Heart right ventricle (tissue), 16 donors: Measurements from ENCODE around the gene DCAF7. TPM values are rescaled to one million over a fixed set of nuclear protein-coding genes. Genes with fewer than 3 reads are reported as not detected.

Experiments
- ATAC-seq, 8 donors: fragments of 200-7000 bp; cut with Tn5 transposase; one replicate each; pipeline ENCODE4 v1.9.1; 2020; ENCODE audit warnings: mild to moderate bottlenecking in 8 of 8, moderate library complexity in 8 of 8, moderate number of reproducible peaks in 1 of 8
- DNase-seq, 2 donors: peaks; one replicate each; pipeline ENCODE4 v3.0.0-alpha.2; 2020
- H3K27ac ChIP-seq, 10 donors: fragments of 200-600 bp; sonication (generic) in 2 of 10; one replicate each; pipeline versions ENCODE4 v1.5.0 to v1.8.0; 2020 to 2022; ENCODE audit warnings: mild to moderate bottlenecking in 3 of 10
- H3K27me3 ChIP-seq, 7 donors: fragments of 200-600 bp; one replicate each; pipeline ENCODE4 v1.8.0; 2021 to 2022; ENCODE audit warnings: mild to moderate bottlenecking in 2 of 7
- H3K36me3 ChIP-seq, 9 donors: fragments of 200-600 bp; sonication (generic) in 1 of 9; one replicate each; pipeline versions ENCODE4 v1.5.0 to v1.8.0; 2020 to 2022; ENCODE audit warnings: mild to moderate bottlenecking in 2 of 9
- H3K4me1 ChIP-seq, 9 donors: fragments of 200-600 bp; sonication (generic) in 1 of 9; one replicate each; pipeline versions ENCODE4 v1.5.0 to v1.8.0; 2020 to 2022; ENCODE audit warnings: mild to moderate bottlenecking in 4 of 9
- H3K4me3 ChIP-seq, 10 donors: fragments of 200-600 bp; sonication (generic) in 2 of 10; one replicate each; pipeline versions ENCODE4 v1.5.0 to v1.8.0; 2020 to 2022; ENCODE audit warnings: mild to moderate bottlenecking in 7 of 10, moderate library complexity in 2 of 10
- H3K9me3 ChIP-seq, 11 donors: fragments of 200-600 bp in 10 of 11; sonication (generic) in 2 of 11; one replicate each; pipeline versions ENCODE4 v1.5.0 to v1.8.0; 2013 to 2022; ENCODE audit warnings: mild to moderate bottlenecking in 2 of 11, control low read depth in 1 of 11, moderate library complexity in 1 of 11
- WGBS, 2 donors: extraction: QIAGEN DNeasy Blood & Tissue Kit; methylation state at CpG; one replicate each; pipeline ENCODE4 v1.1.7; 2013; ENCODE audit warnings: inconsistent platforms in 1 of 2; 5-methylcytosine and 5-hydroxymethylcytosine counted together
- intact Hi-C, 10 donors: fragments of 100-400 bp; cut with DNase I; formaldehyde crosslinking; loops; one replicate each; pipeline versions ENCODE4 v1.11.1 to v1.14.2; 2022
- polyA plus RNA-seq, 2 donors: library from polyadenylated mRNA; stranded (reverse); fragments of 200-250 nt; gene quantifications; one replicate each; pipeline ENCODE4 v1.2.3, GENCODE V29; 2013
- total RNA-seq, 10 donors: library from RNA; stranded (reverse); fragmentation: NEBNext Ultra II Directional in 3 of 10; extraction: Animal tissue kit (Norgen Biotek cat#: 25700) in 3 of 10; gene quantifications; one replicate each; pipeline versions ENCODE4 v1.2.1 to v1.2.4, GENCODE V29; 2021 to 2023
- TF ChIP-seq, protein P1 (sequence below), 9 donors: fragments of 200-600 bp; sonication (generic) in 2 of 9; IDR thresholded peaks; one replicate each; pipeline versions ENCODE4 v1.5.0 to v1.8.0; 2021 to 2022; ENCODE audit warnings: antibody characterized with exemption in 9 of 9, mild to moderate bottlenecking in 5 of 9, moderate library complexity in 1 of 9
- donor health status: Arrhythmogenic right ventricular cardiomyopathy.
- donor health status: ischemic (EF 13 %, LVEDD 7.1; RV severe dilation, severe dysfunction).
- donor health status: healthy with polysubstance abuse.
- donor health status: DM: no; HTN: yes; CAD: no.
- donor health status: DM: no; HTN: no; CAD: no.
- donor health status: ischemic (EF 25% LVEDD 6.9; RV normal size, moderate dysfunction).
- donor health status: ischemic (EF 25% LVEDD 5.7; RV mildly dilated, moderate dysfunction).
- donor health status: healthy.
- donor health status: DM: yes; HTN: yes; CAD: no.
- donor health status: Ischemic cardiomyopathy.
- donor health status: ischemic (EF 35%, LVEDD 5.7; RV mildly dilated, moderate dysfunction).
- donor health status: nonischemic (EF 11% LVEDD 7.7; RV severe dilation, severe dysfunction).
- donor health status: DM: yes; HTN: yes; CAD: no.
- donor health status: PGD.
- donor health status: ischemic (EF 29% LVEDD 5.4; RV normal size, mild dysfunction).
- donor health status: nonischemic (EF 23%, LVEDD 6.1; RV moderate dilation, normal function).

DCAF7 gene
- total and polyA plus RNA-seq, 12 donors: 10.2 to 60.7 (median 41.7) TPM

DNA sequence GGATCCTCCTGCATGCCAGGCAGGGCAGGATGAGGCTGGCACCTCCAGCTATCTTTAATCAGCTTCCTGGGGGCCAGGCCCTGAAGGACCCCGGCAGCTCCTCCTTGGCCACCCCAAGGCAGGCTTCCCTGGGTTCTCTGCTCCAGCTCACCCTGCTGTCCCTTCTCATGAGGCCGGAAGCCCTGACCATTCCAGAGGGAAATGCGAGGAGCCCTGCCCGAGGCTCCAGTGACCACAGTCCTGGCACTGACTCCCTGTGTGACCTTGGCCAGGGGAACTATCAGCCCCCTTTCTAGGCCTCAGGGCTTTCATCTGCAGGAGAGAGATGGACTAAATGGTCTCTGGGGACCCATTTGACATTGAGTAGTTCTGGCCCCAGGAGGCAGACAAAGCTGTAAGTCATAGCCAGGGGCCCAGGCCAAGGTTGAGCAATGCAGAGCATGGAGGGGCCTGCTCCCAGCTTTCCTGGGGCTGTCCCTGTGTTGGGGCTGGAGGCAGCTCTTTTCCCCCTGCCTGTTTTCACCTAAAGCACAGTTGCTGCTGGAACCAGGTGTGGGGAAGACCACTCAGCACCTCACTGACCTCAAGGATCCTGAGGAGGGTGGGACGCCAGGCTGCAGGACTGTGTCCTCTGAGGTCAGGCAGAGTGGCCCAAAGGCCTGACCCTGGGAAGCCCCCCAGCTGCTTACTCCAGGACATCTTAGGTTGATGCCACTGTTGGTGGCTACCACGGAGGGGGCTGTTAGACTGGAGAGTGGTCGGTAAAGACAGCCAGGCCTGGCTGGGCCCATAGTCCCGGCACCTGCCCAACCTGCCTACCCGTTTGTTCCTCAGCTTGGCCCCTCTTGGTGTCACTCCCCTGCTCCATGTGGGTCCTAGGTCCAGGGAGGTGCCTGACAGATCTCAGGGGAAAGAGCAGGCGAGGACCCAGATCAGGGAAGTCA, 19.0 kb upstream of the DCAF7 start:
- WGBS, 2 donors: 88% methylated on average over 10 of the region's 10 CpGs

DNA sequence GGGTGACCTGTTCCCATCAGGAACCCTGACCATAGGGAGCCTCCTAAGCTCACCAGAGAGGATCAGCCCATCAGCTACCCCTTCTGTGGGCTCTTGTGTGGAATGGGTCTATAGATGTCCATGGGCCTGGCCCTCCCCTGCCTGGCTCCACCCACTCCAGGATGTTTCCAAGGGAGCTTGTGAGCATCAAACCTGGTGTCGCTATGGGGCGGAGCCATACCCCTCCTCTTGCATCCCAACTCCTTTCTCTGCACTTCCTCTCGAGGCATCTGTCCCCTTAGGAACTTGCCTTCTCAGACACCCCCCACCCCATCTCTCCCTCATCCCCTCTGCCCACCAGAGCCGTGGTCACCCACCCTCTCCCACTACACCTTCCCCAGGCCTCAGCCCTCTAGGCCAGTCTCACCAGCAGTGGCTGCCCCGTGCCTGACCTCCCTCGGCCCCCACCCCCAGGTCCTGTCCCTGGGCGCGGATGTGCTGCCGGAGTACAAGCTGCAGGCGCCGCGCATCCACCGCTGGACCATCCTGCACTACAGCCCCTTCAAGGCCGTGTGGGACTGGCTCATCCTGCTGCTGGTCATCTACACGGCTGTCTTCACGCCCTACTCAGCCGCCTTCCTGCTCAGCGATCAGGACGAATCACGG, 16.7 kb upstream of the DCAF7 start:
- Histone ChIP-seq H3K4me1 (peaks cover 0 to 9% (median 8%) of the 10 kb centered on the region in 9 donors), H3K27me3 (peaks cover 0 to 27% (median 24%) of the 10 kb centered on the region in 7 donors), H3K27ac (no peak overlapping the region), H3K9me3 (no peaks in the 10 kb centered on the region), H3K4me3 (no peak overlapping the region), H3K36me3 (no peaks in the 10 kb centered on the region)
- ATAC-seq (no peak), DNase-seq (no peak)
- 81% methylated on average over 20 of the region's 20 CpGs for WGBS, 2 donors
- TF ChIP-seq, protein P1, sequence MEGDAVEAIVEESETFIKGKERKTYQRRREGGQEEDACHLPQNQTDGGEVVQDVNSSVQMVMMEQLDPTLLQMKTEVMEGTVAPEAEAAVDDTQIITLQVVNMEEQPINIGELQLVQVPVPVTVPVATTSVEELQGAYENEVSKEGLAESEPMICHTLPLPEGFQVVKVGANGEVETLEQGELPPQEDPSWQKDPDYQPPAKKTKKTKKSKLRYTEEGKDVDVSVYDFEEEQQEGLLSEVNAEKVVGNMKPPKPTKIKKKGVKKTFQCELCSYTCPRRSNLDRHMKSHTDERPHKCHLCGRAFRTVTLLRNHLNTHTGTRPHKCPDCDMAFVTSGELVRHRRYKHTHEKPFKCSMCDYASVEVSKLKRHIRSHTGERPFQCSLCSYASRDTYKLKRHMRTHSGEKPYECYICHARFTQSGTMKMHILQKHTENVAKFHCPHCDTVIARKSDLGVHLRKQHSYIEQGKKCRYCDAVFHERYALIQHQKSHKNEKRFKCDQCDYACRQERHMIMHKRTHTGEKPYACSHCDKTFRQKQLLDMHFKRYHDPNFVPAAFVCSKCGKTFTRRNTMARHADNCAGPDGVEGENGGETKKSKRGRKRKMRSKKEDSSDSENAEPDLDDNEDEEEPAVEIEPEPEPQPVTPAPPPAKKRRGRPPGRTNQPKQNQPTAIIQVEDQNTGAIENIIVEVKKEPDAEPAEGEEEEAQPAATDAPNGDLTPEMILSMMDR (IDR thresholded peaks at IDR 0.05): no peak
- intact Hi-C loops: no loop called here

More for the DNA sequence above, 19.0 kb upstream of the DCAF7 start:
- Histone ChIP-seq H3K36me3 (no peaks in the 10 kb centered on the region), H3K27me3 (peaks cover 0 to 7% (median 2%) of the 10 kb centered on the region in 7 donors), H3K9me3 (no peaks in the 10 kb centered on the region), H3K4me3 (no peak overlapping the region), H3K27ac (no peak overlapping the region), H3K4me1 (no peaks in the 10 kb centered on the region)
- ATAC-seq (no peak), DNase-seq (no peak)
- intact Hi-C loops: no loop called here
- TF ChIP-seq, protein P1 (IDR thresholded peaks at IDR 0.05): no peak

DNA sequence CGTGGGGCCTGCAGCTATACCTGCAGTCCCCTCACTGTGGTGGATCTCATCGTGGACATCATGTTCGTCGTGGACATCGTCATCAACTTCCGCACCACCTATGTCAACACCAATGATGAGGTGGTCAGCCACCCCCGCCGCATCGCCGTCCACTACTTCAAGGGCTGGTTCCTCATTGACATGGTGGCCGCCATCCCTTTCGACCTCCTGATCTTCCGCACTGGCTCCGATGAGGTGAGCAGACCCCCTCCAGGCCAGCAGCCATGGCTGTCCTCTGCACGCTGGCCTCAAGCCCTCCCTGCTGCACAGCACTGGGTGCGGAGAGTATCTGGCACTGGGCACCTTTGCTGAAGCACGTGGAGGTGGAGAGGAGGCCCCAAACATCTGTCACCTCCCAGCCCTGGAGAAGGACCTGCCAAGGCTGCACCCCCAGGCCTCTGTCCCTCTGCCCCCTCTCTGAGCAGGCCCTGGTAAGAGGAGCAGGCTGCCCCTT, 16.2 kb upstream of the DCAF7 start:
- Histone ChIP-seq H3K4me1 (peaks cover 0 to 9% (median 8%) of the 10 kb centered on the region in 9 donors), H3K36me3 (no peaks in the 10 kb centered on the region), H3K27me3 (peaks cover 0 to 33% (median 29%) of the 10 kb centered on the region in 7 donors), H3K9me3 (no peaks in the 10 kb centered on the region), H3K27ac (no peak overlapping the region), H3K4me3 (no peak overlapping the region)
- DNase-seq: no peak
- TF ChIP-seq, protein P1 (IDR thresholded peaks at IDR 0.05): no peak
- 91 to 94% methylated on average over 17 of the region's 17 CpGs for WGBS, 2 donors
- ATAC-seq: no peak
- intact Hi-C loops: no loop called here

DNA sequence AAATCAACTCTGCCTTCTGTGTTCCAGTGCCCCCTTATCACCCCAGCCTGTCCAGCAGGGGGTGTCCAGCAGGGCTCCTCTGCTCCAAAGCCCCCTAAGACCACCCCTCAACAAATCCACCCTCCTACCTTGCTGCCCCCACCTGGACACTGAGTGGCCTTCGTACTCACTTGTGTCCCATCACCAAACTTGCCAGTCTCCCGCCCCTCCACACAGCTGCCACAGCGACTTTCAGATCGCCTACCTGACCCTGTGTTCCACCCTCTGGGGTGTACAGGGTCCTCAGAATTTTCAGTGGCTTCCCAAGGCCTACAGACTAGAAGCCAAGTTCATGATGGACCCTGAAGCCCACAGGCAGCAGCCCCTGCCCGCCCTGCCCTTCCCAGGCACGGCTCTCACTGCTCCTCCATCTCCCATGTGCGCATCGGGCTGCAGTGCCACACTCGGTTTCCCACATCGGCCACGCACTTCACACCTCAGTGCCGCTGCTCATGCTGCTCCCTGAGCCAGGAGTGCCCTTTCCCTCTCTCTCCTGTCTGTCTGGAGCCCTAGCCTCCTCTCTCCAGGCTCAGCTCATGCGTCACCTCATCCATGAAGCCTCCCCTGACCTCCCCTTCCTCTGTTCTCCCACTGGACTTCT, 15.3 kb upstream of the DCAF7 start:
- WGBS, 2 donors: 78 to 82% methylated on average over 13 of the region's 13 CpGs
- Histone ChIP-seq H3K27me3 (peaks cover 0 to 40% (median 36%) of the 10 kb centered on the region in 7 donors), H3K9me3 (no peaks in the 10 kb centered on the region), H3K36me3 (no peaks in the 10 kb centered on the region), H3K4me3 (no peak overlapping the region), H3K27ac (no peak overlapping the region), H3K4me1 (peaks cover 0 to 9% (median 8%) of the 10 kb centered on the region in 9 donors)
- TF ChIP-seq, protein P1 (IDR thresholded peaks at IDR 0.05): no peak
- DNase-seq: no peak
- no peak for ATAC-seq
- intact Hi-C loops: no loop called here
